HUDEP-2 (cell line): ENCODE data around the gene FHIT.
"Not testable (repeated sequence)": the region's sequence is repeated elsewhere in the genome, so short reads cannot be mapped to it uniquely, and the experiment has no call there.

Source experiments
- DNase-seq, 76 experiments: peaks; one replicate each; lab custom pipeline; 2025; ENCODE audit not compliant: unreplicated experiment in 76 of 76; lab: John Stamatoyannopoulos, UW

Gene FHIT

DNA sequence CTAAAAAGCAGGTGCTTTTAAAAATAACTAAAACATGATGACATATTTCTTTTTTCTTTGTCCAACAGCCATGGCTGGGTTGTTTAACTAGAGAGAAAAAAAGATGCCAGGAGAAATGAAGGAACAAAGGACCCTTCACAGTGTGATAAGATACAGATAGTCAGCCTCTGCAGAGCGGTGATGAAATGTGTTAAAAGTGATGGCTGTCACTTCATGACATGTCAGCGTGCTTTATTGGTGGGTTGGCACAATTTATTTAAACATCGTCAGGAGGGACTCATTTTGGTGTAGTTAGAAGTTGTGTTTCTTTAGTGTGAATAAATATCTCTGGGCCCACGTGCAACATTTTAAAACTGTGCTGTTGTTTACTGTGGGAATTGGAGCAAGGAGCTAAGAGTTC, 1314.1 kb downstream of the FHIT start:
- DNase-seq, result no peak

DNA sequence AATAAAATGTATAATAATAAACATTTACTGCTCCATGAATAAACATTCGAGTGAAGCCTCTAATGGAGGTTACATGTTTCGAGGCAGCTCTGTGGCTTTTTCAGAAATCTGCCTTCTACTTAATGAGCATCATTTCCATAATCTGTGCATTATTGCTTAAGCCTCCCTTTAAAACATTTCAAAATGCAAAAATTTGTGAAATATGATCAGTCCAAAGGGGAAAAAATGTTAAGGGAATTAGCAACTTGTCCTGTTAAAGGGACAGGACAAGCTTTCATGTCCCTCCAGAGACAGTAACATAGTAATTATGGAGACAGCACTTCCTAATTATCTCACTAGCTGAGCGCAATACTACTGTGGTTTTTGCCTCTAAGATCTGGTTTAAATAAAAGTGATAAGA, 1314.8 kb downstream of the FHIT start:
- DNase-seq, result no peak

DNA sequence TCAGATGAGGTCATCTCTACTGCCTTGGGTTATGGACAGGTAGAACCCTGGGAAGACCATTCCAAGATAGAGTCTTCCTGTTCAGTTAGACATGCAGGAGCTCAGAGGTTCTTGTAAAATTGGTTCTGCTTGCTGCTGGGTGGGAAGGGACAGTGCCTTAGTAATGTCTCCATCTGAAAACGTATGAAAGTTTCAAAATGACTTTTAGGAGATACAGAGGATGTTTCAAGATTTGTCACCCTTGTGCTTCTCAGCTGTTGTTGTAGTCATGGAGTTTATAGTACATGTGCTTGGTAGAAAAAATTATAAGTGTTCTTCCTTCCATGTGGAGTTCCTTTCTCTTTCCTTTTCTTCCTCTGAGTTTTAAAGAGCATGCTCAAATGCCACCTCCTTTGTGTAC, 1316.2 kb downstream of the FHIT start:
- no peak for DNase-seq

DNA sequence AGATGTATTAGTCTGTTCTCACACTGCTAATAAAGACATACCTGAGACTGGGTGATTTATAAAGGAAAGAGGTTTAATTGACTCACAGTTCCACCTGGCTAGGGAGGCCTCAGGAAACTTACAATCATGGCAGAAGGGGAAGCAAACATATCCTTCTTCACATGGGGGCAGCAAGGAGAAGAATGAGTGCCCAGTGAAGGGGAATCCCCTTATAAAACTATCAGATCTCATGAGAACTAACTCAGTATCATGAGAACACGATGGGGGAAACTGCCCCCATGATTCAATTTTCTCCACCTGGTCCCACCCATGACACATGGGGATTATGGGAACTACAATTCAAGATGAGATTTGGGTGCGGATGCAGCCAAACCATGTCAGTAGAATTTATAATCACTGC, 1316.7 kb downstream of the FHIT start:
- DNase-seq, result not testable (repeated sequence)

DNA sequence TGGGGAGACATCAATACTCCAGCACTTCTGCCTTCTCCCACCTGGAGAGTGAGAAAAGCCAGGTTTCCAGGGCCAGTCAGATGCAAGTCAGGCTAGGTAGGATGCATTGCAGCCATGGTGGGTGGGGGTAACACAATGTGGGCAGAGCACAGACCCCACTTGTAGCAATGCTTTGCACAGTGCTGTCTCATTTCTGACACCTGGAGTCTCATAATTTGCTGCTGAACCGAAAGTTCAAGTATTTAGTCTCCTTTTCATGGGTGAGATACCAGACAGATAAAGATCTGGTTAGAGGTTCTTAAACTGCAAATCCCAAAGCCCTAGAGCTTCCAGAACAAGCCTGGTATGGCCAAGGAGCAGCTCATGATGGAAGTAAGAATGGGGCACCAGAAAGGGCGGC, 1321.1 kb downstream of the FHIT start:
- DNase-seq, result no peak

DNA sequence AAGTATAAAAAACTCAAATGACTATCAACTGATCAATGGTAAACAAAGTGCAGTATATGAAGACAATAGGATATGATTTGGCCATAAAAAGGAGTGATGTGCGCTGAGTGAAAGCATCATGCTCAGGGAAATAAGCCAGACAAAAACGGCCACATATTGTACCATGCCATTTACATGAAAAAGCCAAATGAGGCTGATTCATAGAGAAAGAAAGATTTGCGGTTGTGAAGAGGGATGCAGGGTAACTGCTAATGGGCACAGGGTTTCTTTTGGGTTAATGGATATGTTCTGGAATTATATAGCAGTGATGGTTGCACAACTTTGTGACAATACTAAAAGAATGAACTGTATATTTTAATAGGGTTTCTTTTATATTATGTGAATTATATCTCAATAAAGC, 1324.2 kb downstream of the FHIT start:
- no peak for DNase-seq

DNA sequence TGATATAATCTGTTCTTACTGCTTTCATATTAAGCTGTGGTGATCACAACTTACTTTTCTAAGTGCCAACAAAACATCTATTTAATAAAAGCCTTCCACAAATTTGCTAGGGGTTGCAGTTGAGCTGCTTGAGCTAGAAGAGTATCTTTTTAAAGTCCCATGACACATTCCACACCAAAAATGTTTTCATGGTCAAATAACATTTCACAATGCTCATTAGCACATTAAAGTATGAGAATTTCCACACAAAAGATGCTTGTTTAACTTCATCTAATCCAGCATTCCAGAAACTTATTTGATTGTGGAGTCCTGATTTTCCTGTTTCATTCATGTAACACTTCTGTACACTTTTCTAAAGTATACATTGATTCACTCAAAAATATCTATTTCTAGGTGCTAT, 1325.3 kb downstream of the FHIT start:
- no peak for DNase-seq

DNA sequence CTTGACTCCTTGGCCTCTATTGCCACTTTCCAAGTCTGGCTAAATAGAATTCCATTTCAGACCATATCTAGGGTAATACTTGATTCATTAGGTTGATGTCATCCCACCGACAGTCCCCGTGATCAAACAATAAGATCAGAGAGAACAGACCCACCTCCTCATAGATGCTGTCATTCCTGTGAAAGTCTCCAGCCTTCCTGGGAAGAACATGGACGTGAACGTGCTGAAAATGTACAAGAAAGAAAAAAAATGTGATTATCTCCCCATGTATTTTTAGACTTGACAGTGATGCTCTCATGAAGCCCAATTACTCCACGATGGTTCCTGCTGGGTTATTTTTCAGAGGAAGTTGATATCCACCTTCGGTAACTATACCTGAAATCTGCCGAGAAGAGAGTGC, 1329.1 kb downstream of the FHIT start:
- no peak for DNase-seq

DNA sequence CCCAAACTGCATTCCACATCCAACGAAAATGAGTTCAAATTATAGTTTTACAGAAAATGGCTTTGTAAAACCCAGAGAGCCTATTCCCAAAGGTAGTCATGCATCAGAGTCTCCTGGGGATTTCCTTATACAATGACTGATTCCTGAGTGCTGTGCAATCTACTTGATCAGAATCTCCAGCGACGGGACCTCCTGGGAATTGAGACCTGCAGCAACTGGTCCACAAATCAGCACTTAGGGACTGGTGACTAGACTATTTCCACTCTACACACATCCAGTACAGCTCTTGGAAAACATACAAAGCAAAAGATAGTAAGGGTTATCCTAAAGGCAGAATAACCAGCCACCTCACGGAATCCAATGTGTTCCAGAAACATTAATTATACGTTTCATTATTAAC, 1330.4 kb downstream of the FHIT start:
- DNase-seq, result no peak

DNA sequence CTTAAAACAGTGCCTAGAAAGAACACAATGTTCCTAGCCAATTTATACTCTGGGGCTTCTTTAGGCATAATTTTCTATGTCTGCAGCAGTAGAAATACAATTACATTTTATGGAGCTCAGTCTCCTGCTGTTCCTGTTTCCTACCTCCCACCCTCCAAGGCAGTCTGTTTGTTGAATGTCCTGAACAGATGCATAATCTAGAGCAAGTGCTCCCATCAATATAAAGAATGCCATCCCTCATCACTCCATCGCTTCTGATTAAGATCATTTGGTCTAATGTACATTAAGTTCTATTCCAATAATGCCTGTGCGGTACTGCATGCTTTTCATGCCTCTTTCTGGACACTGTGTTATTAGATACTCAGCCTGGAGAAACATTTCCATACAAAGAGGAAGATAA, 1331.7 kb downstream of the FHIT start:
- DNase-seq, result no peak

DNA sequence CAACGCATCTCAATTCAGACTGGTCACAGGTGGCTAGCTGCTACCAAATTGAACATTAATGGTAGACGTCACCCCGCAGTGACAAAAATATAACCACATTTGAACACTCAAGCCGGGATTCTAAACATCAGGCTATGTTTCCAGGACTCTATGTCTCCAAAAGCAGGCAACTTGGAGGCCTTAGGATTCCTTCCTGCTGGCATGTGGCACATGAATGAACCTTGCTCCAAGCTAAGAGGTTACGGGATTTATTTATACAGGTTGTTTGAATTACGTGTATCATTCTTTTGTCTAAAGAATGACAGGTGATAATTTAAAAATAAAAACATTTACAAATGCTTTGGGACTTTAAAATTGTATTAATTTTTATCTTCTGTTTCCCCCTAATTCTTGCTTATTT, 1337.0 kb downstream of the FHIT start:
- no peak for DNase-seq

DNA sequence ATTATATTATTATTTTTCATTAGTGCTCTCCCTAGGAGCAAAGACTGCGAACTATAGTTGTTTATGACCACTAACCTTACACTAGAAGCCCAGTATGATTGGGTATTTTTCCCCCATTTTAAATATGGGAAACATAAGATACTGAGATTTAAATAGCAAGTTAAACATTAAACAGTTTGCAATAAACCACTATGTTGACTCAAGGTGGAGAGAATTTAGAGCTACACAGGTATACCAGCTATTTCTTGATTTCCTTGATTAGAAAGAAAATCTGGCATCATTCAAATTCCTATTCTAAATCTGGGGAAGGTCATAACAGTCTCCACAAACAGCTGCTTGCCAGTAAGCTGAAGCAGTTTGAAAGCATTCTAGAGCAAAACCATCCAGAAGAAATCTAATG, 1337.6 kb downstream of the FHIT start:
- no peak for DNase-seq

DNA sequence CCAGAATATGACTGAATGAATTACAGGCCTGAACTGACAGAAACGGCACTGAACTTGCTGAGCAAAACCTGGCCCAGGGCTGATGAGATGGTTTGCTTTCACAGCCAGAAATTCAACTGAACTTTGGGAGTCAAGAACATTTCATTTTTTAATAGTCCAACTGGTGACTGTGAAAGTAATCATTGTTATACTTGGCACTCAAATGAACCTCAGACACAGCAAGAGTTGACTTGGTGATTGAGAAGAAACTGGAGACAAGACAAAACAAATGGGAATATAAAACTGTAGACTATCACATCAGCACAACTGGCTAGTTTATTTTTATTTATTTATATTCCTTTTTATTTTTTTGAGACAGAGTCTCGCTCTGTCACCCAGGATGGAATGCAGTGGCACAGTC, 1342.6 kb downstream of the FHIT start:
- DNase-seq, result no peak

DNA sequence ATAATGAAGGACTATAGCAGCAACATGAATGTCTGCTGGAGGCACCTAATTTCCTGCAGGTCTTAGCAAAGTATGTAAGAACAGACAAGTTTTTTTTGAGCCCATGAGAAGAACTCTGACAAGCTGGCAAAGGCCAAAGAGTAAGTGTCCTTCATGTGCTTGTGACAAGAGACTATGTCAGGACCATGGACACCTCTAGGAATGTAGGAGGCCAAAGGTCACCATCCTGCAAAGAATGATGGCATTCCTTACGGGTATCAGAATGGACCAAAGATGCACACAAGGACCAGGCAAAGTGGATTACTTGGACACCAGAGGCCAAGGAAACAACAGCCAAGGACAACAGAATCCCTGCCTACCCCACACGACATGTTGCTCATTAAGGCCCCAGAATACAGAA, 1343.0 kb downstream of the FHIT start:
- DNase-seq, result no peak

DNA sequence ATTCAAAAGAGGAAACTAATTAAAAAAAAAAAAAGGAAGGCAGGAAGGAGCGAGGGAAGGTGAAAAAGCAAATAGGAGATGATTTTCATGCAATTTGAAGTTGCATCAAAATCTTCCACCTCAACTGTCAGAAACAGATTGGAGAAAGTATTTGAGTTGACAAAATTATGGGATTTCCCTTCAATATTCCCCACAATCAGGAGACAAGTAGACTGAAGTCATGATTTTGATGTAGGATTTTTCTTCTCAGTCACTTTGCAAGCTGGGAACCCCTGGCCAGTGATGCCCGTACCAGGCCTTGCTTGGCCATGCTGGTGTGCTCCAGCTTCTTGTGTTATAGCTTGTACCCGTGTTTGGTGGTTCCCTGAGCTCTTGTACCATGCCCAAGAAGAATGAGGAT, 1347.0 kb downstream of the FHIT start:
- DNase-seq, result no peak

DNA sequence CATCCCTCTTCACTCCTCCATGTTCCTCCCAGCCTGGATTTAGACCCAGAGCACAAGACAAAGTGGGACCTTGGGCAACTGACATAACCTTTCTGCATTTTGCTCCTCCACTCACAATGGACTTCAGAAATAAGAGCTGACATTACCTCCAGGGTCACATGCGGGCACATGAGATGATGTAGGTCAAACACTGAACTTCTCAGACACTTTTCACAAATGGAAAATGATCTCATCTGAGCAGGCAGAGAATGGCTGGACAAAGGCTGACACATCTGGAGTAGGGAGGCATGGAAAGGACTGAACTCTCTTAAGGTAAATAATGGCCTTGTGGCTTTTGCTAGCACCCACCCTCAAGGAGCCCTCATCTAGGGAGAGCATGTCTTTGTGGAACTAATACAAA, 1352.2 kb downstream of the FHIT start:
- DNase-seq, result no peak

DNA sequence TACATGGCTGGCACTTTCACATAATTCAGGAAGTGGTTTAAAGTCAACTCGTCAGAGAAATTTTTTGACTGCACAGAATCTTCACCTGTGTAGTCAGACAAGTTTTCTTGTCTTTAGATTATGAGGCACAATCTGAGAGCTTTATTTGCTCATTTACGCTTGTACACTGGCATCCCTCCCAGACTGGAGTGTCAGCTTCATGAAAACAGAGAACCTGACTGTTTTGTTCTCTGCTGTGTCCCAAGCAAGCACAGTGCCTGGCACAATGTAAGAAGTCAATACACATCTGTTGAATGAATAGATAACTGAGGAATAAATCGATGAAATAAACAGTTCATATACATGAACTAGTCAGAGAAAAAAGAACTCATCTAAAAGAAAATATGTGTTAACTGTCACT, 1355.3 kb downstream of the FHIT start:
- DNase-seq, result no peak

DNA sequence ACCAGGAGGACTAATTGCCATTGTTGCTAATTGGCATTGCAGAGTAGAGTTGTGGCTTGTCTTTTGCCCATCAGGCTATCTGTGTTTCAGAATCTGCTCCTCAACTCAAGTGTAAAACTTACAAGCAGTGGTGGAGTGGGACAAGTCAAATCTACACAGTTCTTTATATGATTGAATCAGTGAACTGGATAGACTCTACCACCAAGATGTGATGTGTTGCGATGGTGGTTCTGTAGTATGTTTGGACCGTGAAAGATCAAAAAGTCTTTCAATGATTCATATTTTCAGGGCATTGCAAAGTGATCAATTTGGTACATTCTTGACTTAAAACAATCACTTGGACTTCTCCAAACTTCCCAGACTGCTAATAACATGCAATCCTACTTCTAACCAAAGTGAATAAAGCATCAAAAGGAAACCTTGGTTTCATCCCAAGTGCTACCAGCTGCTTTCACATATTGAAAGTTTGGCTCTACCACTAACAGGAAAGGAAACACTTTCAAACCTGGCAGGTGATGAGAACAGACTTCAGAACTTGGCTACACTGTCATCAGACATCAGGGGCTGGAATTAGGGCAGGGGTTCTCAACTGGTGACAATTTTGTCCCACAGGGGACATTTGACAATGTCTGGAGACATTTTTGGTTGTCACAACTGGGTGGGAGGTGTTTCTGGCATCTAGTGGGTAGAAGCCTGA, 1356.7 kb downstream of the FHIT start:
- no peak for DNase-seq

DNA sequence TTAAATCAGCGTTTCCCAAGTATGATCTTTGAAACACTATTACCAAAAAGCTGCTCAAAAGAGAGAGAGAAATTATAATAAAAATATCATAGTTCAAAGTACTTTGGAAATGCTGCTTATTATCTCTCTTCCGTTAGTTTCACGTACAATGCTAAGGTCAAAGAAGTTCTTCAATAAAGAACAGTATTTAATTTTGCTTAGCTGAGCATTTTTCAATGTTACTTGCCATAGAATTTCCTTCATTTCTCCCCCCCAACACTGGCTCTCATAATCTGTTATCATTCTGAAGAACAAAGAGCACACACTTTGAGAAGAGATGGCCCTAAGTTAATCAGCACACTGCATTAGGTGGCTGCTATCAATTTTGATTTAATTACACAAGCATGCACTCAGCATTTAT, 1360.6 kb downstream of the FHIT start:
- no peak for DNase-seq

DNA sequence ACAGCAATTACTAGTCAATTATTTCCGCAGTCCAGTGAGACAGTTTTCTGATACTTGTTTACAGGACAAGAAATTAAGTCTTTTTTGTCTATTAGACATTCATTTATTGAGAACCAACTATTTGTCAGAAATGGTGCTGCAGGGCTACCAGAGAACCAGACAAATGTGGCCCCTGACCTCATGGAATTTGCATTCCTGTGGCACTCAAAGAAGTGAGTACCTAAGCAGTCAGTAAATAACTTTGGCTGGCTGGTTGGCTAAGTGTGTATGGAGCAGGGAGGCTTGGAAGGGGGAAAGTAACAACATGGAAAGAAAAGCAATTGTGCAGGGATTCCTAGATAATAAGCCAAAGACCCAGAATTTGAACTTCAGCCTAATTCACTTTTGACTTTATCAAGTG, 1364.5 kb downstream of the FHIT start:
- no peak for DNase-seq

DNA sequence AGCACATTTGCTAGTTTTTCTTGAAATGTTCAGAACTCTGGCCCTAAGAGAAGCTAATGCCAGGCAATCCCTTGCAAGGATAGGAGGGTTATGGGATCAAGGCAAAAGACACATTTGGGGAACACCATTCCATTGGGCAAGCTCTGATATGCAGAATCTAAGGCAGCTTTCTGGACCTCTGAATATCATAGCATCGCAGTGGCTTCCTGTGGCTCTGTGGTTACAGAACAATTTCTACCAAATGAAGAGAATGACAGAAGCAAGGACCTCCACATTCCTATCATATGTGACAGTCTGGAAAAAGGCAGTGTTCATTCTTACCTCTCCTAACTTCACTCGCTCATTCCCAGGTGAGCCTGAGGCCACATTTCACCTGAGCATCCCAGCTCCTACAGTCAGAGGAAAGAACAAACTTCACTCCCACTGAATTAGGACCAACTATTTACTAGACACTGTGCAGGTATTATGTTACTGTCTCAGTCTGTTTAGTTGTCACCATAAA, 1365.3 kb downstream of the FHIT start:
- DNase-seq, result no peak

DNA sequence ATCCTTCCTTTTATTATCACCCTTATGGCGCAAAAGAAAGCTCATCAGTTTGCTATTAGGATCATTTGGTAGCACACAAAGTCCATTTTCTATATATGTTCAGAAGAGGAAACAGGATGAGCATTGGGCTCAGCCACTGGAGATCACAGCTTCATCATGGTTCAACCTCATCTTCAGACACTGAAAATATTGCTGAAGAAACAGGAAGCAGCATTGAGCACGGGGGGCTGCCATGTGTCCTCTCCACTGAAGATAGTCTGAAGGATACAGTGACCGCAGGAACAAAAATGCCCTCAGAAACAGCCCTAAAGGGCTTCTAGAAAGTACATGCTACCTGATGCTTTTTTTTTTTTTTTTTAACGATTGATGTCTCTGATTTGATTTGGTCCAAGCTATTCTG, 1366.2 kb downstream of the FHIT start:
- no peak for DNase-seq

DNA sequence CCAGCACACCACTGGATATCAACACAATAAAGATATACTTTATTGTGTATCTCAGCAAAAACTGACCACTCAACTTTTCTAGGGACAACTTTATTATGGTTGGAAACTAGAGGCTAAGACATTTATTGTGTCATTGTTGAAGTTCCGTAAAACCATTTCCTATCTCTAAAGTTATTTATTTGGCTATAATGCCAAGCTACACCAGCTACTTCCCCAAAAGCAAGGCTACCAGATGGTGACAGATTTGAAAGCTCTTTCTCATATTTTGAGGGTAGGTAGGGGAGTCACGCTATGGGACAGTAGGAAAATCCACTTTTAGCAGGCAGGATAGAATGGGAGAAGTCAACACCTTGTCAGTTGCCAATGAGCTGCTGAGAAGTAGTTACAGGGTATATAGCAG, 1366.8 kb downstream of the FHIT start:
- DNase-seq, result no peak
